Bronchial epithelial cell (primary cell): ENCODE results near the gene LMNTD2. TPM values are rescaled to one million over a fixed set of nuclear protein-coding genes. Genes with fewer than 3 reads are reported as not detected.

Experiments
- DNase-seq: peaks from one replicate; pipeline ENCODE4 v3.0.0-alpha.2; 2010; ENCODE audit warnings: low read depth
- FAIRE-seq: peaks from 2 replicates; lab custom pipeline; 2011; peaks lifted over from hg19 to GRCh38; lab: Jason Lieb, UNC
- H3K27me3 ChIP-seq: 2 replicates; pipeline ENCODE4 v1.5.1; 2011; ENCODE audit warnings: low read length; ENCODE audit not compliant: control insufficient read depth, insufficient read depth
- H3K36me3 ChIP-seq: 2 replicates; pipeline ENCODE4 v1.5.1; 2011; ENCODE audit warnings: low read length; ENCODE audit not compliant: control insufficient read depth, insufficient read depth
- H3K4me3 ChIP-seq: 2 replicates; pipeline ENCODE4 v1.5.1; 2011; ENCODE audit warnings: mild to moderate bottlenecking, low read depth, low read length, control low read depth
- total RNA-seq: library from RNA; depleted of rRNA; stranded (reverse); fragments of >200 nt; gene quantifications from 2 replicates; pipeline ENCODE4 v1.2.1, GENCODE V29; 2014
- TF ChIP-seq, protein P1 (sequence below): IDR thresholded peaks from 2 replicates; pipeline ENCODE4 v1.5.1; 2011; ENCODE audit warnings: mild to moderate bottlenecking, moderate library complexity, low read length, control low read depth, inconsistent platforms; ENCODE audit not compliant: insufficient read depth, severe bottlenecking

Gene LMNTD2
- total RNA-seq, 1 donor from 2014 or later = 1.1 TPM

DNA sequence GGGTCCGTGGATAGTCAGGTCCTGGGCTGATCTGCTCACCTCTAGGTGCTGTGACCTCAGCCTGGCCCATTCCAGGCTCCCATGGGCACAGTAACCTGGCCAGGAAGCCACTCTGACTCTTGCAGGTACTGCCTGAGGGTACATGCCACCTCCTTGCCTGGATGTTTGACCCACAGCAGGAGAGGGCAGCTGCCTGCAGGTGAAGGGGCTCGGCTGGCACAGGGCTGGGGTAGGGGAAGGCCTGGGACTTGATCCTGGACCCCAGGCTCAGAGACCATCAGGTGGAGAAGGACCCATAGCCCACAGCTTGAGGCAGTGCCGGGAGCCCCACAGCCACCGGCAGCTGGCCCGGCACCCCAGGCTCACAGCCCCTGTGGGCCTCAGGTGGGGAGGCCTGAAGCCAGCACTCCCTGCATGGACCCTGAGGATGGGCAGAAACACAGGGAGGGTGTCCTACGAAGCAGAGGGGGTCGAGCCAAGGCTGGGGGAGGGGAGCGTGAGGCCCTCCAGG, 20.5 kb downstream of the LMNTD2 start:
- Histone ChIP-seq H3K36me3 (no peaks in the 10 kb centered on the region), H3K4me3 (no peak overlapping the region), H3K27me3 (no peaks in the 10 kb centered on the region)
- TF ChIP-seq, protein P1, sequence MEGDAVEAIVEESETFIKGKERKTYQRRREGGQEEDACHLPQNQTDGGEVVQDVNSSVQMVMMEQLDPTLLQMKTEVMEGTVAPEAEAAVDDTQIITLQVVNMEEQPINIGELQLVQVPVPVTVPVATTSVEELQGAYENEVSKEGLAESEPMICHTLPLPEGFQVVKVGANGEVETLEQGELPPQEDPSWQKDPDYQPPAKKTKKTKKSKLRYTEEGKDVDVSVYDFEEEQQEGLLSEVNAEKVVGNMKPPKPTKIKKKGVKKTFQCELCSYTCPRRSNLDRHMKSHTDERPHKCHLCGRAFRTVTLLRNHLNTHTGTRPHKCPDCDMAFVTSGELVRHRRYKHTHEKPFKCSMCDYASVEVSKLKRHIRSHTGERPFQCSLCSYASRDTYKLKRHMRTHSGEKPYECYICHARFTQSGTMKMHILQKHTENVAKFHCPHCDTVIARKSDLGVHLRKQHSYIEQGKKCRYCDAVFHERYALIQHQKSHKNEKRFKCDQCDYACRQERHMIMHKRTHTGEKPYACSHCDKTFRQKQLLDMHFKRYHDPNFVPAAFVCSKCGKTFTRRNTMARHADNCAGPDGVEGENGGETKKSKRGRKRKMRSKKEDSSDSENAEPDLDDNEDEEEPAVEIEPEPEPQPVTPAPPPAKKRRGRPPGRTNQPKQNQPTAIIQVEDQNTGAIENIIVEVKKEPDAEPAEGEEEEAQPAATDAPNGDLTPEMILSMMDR = no peak
- DNase-seq = no peak
- FAIRE-seq = no peak

DNA sequence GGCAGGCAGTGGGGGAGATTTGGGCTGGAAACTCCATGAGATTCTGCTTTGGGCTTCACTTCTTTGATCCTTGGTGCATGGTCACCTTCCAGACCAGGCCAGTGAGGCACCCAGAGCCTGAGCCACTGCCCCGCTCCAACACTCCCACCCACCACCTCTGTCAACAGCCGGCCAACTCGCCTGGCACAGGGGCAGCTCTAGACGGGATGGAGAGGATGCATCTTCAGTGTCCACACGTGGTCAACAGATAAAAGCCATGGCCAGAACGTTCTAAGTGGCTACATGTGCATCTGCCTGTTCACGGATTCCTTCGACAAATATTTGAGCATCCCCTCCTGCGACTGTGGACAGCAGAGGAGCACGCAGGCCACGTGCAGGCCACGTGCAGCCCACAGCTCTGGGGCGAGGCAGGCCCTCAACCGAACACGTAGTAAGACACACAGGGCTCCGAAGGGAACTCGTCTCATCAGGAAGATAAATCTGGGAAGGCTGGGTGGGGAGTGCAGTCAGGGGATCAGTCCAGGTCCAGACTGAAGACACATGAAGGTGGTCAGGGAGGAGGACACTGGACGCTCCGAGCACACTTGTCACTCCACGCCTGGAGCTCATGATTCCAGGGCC, 22.0 kb downstream of the LMNTD2 start:
- peak; percentile 50 for FAIRE-seq
- TF ChIP-seq, protein P1 = no peak
- DNase-seq = no peak

DNA sequence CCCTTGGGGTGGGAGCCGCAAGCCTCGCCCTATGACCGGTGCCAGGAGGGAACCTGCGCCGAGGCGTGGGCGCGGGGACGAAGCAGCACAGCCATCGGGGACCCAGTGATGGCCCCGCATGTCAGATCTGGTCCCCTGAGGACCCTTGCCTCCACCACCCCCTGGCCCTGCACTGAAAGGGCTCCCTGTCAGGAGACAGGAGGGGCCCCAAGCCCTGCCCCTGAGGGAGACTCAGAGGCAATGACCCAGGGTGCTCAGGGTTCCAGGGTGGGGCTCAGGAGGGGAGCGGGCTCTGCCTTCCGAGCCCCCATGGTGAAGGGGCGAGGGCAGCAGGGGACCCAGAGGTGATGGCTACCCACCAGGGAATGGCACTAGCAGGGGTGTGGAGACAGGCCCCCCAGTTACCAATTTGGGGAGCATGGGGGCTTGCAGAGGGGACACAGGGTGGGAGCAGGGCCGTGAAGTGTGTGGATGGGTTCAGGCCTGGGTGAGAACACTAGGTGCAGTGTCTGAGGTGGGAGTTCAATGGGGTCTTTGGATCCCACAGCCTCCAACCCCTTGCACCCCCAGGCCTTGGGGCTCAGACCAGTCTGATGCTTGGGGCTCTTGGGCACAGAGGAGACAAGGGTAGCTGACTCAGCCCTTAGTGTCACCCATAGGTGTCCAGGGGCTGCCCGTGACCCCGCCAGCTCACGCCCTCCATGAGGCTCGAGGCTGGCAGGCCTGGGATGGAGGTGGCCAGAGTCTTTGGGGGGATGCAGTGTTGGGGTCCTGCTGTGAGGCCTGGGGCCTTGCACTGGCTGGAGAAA, 22.7 kb downstream of the LMNTD2 start:
- DNase-seq (no peak), FAIRE-seq (no peak)
- TF ChIP-seq, protein P1 = no peak
- Histone ChIP-seq H3K4me3 (peak overlapping the region; percentile 40), H3K27me3 (no peaks in the 10 kb centered on the region), H3K36me3 (peaks cover 16% of the 10 kb centered on the region)

More for the DNA sequence above, 22.0 kb downstream of the LMNTD2 start:
- H3K36me3 ChIP-seq = peaks cover 9% of the 10 kb centered on the region
- H3K27me3 ChIP-seq = no peaks in the 10 kb centered on the region
- H3K4me3 ChIP-seq = no peak overlapping the region

DNA sequence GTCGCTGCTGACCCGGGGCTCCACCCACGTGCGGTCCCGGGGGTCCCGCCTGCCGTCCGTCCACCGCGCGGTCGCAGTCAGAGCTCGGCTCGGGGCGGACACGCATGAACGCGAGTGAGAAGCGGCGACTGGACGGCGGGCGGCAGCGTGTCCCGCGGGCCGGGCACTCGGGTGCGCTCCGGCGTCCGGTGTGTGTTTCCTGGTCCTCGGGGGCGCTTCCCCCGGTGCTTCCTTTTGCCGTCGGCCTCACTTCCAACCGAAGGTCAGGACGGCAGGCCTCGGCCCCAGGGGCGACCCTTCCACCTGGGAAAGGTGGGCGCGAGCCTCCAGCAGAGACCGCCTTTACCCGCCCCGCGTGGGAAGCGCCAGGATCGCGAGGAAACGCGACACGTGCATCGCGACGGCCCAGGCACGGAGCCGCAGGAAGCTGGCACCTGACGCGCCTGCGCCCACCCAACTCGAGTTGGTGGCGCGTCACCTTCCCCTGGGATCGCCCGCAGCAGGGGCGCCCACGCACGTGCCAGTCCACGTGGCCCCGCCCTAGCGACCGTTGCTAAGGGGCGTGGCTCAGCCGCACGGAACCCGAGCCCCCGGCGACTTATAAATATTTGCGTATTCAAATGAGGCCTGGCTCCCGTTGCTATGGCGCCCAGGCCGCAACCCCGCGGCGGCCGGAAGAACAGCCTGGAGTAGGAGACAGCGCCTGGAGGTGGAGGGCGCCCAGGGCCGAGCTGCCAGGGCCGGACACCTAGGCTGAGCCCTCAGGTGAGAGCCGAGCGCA, 23.5 kb downstream of the LMNTD2 start, which contains the start of gene LRRC56:
TSS of gene LRRC56 (plus strand) at position 687 of the 781 bp plus-strand sequence. CDS start 3,158 bp downstream, outside the sequence.
- peak; percentile 57 for DNase-seq
- H3K4me3 ChIP-seq = peak within 1 kb of the TSS; percentile 40
- no peak for FAIRE-seq
- H3K36me3 ChIP-seq = peaks cover 21% of the 10 kb centered on the region
- no peaks in the 10 kb centered on the region for H3K27me3 ChIP-seq
- TF ChIP-seq, protein P1 = no peak

DNA sequence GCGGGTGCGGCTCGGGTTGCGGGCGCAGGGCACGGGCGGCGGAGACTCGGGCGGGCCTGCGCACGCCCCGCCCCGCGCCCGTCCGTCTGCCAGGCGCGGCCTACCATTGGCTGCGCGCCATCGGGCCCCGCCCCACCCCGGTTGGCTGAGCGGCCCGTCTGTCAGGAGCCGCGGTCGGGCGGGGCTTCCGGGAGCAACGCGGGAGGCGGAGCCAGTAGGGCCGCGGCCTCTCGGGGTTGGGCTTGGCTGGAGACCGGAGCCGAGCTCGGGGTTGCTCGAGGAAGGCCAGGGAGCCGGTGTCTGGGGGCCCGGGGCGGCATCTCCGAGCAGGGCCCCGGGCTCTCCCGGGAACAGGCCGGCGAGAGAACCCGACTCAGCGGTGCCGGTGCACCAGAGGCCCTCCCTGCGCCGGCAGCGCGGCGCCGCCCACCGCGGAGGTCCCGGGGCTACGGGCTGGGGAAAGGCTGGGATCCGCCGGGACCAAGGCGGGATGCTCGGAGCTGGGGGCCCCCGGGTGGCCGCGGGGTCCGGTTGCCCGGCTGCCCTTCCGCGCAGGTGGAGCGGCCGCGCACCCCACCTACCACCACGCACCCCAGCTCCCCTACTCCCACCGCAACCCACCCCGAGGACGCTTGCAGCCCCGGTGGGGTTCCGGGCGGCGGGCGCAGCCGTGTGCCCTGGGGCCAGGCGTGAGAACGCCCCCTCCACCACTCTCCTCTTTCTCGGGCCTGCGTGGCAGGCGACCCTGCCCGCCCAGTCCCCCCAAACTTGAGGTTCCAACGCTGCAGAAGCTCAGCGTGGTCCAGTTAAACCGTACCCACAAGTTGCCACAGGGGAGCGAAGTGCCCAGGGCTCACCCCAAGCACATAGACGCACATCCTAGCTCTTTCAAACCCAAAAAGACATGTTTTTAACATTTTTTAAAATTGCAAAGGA, 24.8 kb downstream of the LMNTD2 start, which contains the start of gene HRAS:
TSS of gene HRAS (minus strand) at position 58 of the 936 bp plus-strand sequence.
- TF ChIP-seq, protein P1 = no peak
- peaks cover 29% of the 10 kb centered on the region for H3K36me3 ChIP-seq
- peak; percentile 77 for DNase-seq
- peak within 1 kb of the TSS; percentile 87 for H3K4me3 ChIP-seq
- no peaks in the 10 kb centered on the region for H3K27me3 ChIP-seq
- FAIRE-seq = no peak
